Caco-2 (cell line): ENCODE results near the gene PRRT1B. TPM values are rescaled to one million over a fixed set of nuclear protein-coding genes. Genes with fewer than 3 reads are reported as not detected.

ENCODE experiments used
- BruUV-seq: library from RNA; stranded (reverse); fragments of 400-500 nt; replicated peaks from 2 replicates; lab custom pipeline; 2021; lab: Mats Ljungman, UMichigan
- CTCF ChIA-PET: fragments of 300-600 bp; sonication (Branson Sonifier 250); formaldehyde crosslinking; loops from one replicate; lab custom pipeline; 2022; ENCODE audit warnings: antibody characterized with exemption; lab: Charles Lee
- POLR2A ChIA-PET: fragments of 300-600 bp; sonication (Branson Sonifier 250); formaldehyde crosslinking; loops from one replicate; lab custom pipeline; 2022; ENCODE audit warnings: antibody characterized with exemption; lab: Charles Lee
- DNase-seq, 2 experiments: peaks; one replicate each; pipeline versions ENCODE4 v3.0.0 to v3.0.0-alpha.2; 2020 to 2022
- H3K27me3 ChIP-seq: replicated peaks from 2 replicates; pipeline ENCODE4 v1.6.0; 2011; ENCODE audit warnings: low read length; ENCODE audit not compliant: control insufficient read depth, insufficient read depth
- H3K36me3 ChIP-seq: 2 replicates; pipeline ENCODE4 v1.5.1; 2011; ENCODE audit warnings: low read length; ENCODE audit not compliant: control insufficient read depth, insufficient read depth
- H3K4me1 ChIP-seq: fragments of 250-450 bp; sonication (Bioruptor Pico); 2 replicates; pipeline ENCODE4 v1.5.1; 2020; ENCODE audit warnings: mild to moderate bottlenecking
- H3K4me3 ChIP-seq: 2 replicates; pipeline ENCODE4 v1.5.1; 2011; ENCODE audit warnings: low read depth, mild to moderate bottlenecking, control low read depth, low read length
- H3K9me3 ChIP-seq: fragments of 250-450 bp; sonication (Bioruptor Pico); 2 replicates; pipeline ENCODE4 v1.5.1; 2020; ENCODE audit warnings: mild to moderate bottlenecking, moderate library complexity
- H3K27ac Mint-ChIP-seq: one replicate; pipeline ENCODE4 v1.8.0; 2022; ENCODE audit warnings: mixed read lengths; ENCODE audit not compliant: unreplicated experiment
- H3K27me3 Mint-ChIP-seq: one replicate; pipeline ENCODE4 v1.8.0; 2022; ENCODE audit warnings: mixed read lengths; ENCODE audit not compliant: insufficient read depth, unreplicated experiment
- H3K36me3 Mint-ChIP-seq: one replicate; pipeline ENCODE4 v1.8.0; 2022; ENCODE audit warnings: mild to moderate bottlenecking, mixed read lengths; ENCODE audit not compliant: insufficient read depth, unreplicated experiment
- H3K4me1 Mint-ChIP-seq: one replicate; pipeline ENCODE4 v1.8.0; 2022; ENCODE audit warnings: low read depth, mixed read lengths; ENCODE audit not compliant: unreplicated experiment
- H3K4me3 Mint-ChIP-seq: one replicate; pipeline ENCODE4 v1.8.0; 2022; ENCODE audit warnings: mild to moderate bottlenecking, moderate library complexity, mixed read lengths; ENCODE audit not compliant: unreplicated experiment
- H3K9me3 Mint-ChIP-seq: one replicate; pipeline ENCODE4 v1.8.0; 2022; ENCODE audit warnings: mixed read lengths; ENCODE audit not compliant: unreplicated experiment
- CTCF ChIP-seq, 2 experiments: fragments of 200-600 bp in 1 of 2; IDR thresholded peaks; 1 replicate in 1 of 2; 2 replicates in 1 of 2; pipeline versions ENCODE4 v1.5.1 to v1.8.0; 2011 to 2022; ENCODE audit warnings: antibody characterized with exemption in 1 of 2, control low read depth in 1 of 2, inconsistent platforms in 1 of 2, low read depth in 1 of 2, low read length in 1 of 2, mild to moderate bottlenecking in 1 of 2, moderate library complexity in 1 of 2; ENCODE audit not compliant: insufficient read depth in 1 of 2, severe bottlenecking in 1 of 2, unreplicated experiment in 1 of 2
- intact Hi-C: fragments of 100-400 bp; cut with micrococcal nuclease; formaldehyde crosslinking; loops from one replicate; pipeline ENCODE4 v1.10.0; 2022; ENCODE audit not compliant: unreplicated experiment
- total RNA-seq: library from RNA; stranded (reverse); gene quantifications from 2 replicates; pipeline ENCODE4 v1.2.3, GENCODE V29; 2022

PRRT1B gene
- total RNA-seq, 1 experiment from 2014 or later = 6.5 TPM

GRCh38 chr9:131566158-131566557, 20.8 kb downstream of the PRRT1B start:
- Mint-ChIP-seq H3K9me3 (no peaks in the 10 kb centered on the region), H3K4me3 (no peak overlapping the region)

GRCh38 chr9:131567910-131568309, 22.6 kb downstream of the PRRT1B start:
- Histone ChIP-seq H3K27me3 (no peaks in the 10 kb centered on the region), H3K36me3 (no peaks in the 10 kb centered on the region), H3K4me3 (no peak overlapping the region), H3K9me3 (peaks cover 8% of the 10 kb centered on the region; the same call in 1 of the 2 replicates), H3K4me1 (no peaks in the 10 kb centered on the region)
- BruUV-seq = no TSS peak
- no peak overlapping the region for H3K27ac Mint-ChIP-seq
- H3K9me3 Mint-ChIP-seq = no peaks in the 10 kb centered on the region
- no peaks in the 10 kb centered on the region for H3K4me1 Mint-ChIP-seq
- POLR2A ChIA-PET = no interaction called here
- CTCF ChIA-PET = no interaction called here
- no peak for DNase-seq
- TF ChIP-seq CTCF (IDR thresholded peaks at IDR 0.05; ENCODE audit: insufficient read depth in 1 of 2, low read depth in 1 of 2, low read length in 1 of 2, severe bottlenecking in 1 of 2, unreplicated experiment in 1 of 2) = no peak
- H3K4me3 Mint-ChIP-seq = no peak overlapping the region
- H3K27me3 Mint-ChIP-seq = no peaks in the 10 kb centered on the region
- intact Hi-C loops = loop anchor here (10.0 kb wide), 1 partner anchor 63 kb away; the partner anchor contains the start of gene POMT1
- H3K36me3 Mint-ChIP-seq = peaks cover 38% of the 10 kb centered on the region

More at GRCh38 chr9:131566158-131566557, 20.8 kb downstream of the PRRT1B start:
- intact Hi-C loops = loop anchor here (10.0 kb wide), 1 partner anchor 61 kb away; the partner anchor contains the start of gene POMT1
- peaks cover 13% of the 10 kb centered on the region; the same call in 1 of the 2 replicates for H3K9me3 ChIP-seq
- H3K36me3 ChIP-seq = no peaks in the 10 kb centered on the region
- no peak overlapping the region for H3K4me3 ChIP-seq
- H3K27me3 Mint-ChIP-seq = no peaks in the 10 kb centered on the region
- no peak overlapping the region for H3K27ac Mint-ChIP-seq
- ChIA-PET CTCF (no interaction called here), POLR2A (no interaction called here)
- peaks cover 9% of the 10 kb centered on the region for H3K4me1 ChIP-seq
- H3K36me3 Mint-ChIP-seq = peaks cover 34% of the 10 kb centered on the region
- BruUV-seq = no TSS peak
- peaks cover 11% of the 10 kb centered on the region for H3K4me1 Mint-ChIP-seq
- no peak for DNase-seq
- no peak for TF ChIP-seq CTCF (IDR thresholded peaks at IDR 0.05; ENCODE audit: insufficient read depth in 1 of 2, low read depth in 1 of 2, low read length in 1 of 2, severe bottlenecking in 1 of 2, unreplicated experiment in 1 of 2)
- no peaks in the 10 kb centered on the region for H3K27me3 ChIP-seq

GRCh38 chr9:131574730-131575640, 29.7 kb downstream of the PRRT1B start:
- no peaks in the 10 kb centered on the region for H3K9me3 Mint-ChIP-seq
- H3K4me1 ChIP-seq = no peaks in the 10 kb centered on the region
- no peak overlapping the region for H3K27ac Mint-ChIP-seq
- no peaks in the 10 kb centered on the region for H3K9me3 ChIP-seq
- ChIA-PET POLR2A (no interaction called here), CTCF (no interaction called here)
- intact Hi-C loops = no loop called here
- H3K4me3 Mint-ChIP-seq = no peak overlapping the region
- no peak for DNase-seq
- H3K36me3 Mint-ChIP-seq = peaks cover 36% of the 10 kb centered on the region
- H3K4me1 Mint-ChIP-seq = no peaks in the 10 kb centered on the region
- no TSS peak for BruUV-seq
- H3K4me3 ChIP-seq = no peak overlapping the region
- peaks cover 3% of the 10 kb centered on the region for H3K36me3 ChIP-seq
- H3K27me3 Mint-ChIP-seq = no peaks in the 10 kb centered on the region
- H3K27me3 ChIP-seq = no peaks in the 10 kb centered on the region
- no peak for TF ChIP-seq CTCF (IDR thresholded peaks at IDR 0.05; ENCODE audit: insufficient read depth in 1 of 2, low read depth in 1 of 2, low read length in 1 of 2, severe bottlenecking in 1 of 2, unreplicated experiment in 1 of 2)
